ENCODE results near the gene BUB1B. TPM values are rescaled to one million over a fixed set of nuclear protein-coding genes. Genes with fewer than 3 reads are reported as not detected.

Gene BUB1B
- total and polyA plus RNA-seq, 9 of the 15 experiments (the other 6 are each of a cell fraction or from before 2014, with no cell fraction given) = 28.7 to 113 (median 82.2) TPM

DNA sequence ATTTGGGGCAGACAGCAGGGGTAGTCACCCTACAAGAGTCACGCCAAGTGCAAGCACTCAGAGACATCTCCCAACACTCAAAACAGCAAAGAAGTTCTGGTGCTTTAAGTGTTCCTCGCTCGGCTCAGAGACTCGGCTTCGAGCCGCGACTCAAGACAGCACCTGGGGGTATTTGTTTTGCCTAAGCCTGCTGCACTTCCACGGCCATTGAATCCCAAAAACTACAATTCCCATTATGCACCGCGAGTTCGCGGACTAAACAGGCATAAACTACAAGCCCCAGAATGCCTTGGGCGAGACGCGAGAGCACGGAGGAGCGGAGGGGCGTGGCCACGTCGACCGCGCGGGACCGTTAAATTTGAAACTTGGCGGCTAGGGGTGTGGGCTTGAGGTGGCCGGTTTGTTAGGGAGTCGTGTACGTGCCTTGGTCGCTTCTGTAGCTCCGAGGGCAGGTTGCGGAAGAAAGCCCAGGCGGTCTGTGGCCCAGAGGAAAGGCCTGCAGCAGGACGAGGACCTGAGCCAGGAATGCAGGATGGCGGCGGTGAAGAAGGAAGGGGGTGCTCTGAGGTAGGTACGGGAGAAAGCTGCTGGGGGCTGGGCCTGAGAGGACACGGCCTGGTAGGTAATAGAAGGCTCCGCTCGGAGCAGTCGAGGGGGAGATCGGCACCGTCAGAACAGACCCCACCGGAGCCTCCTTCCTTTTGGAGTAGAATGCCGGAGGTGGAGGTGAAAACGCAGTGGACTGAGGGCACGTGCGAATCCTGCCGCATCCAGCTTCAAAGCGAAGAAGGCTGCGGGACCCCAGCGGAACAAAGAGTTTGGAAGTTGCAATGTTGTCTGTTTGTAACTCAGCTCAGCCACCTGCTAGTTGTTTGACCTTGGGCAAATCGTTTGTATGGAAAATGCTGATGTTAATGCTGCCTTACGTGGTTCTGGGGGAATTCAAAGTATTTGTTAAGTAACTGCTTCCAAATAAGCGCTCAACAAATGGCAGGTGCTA lies at the start of gene BUB1B (continued):
- TF ChIP-seq TBP (optimal IDR thresholded peaks at IDR 0.05; ENCODE audit: low read depth, low read length) (peak; percentile 77), MEF2D (tag; conservative IDR thresholded peaks at IDR 0.05; ENCODE audit: low read depth) (no peak), TAF1 (IDR thresholded peaks at IDR 0.05; ENCODE audit: control insufficient read depth, extremely low read depth, insufficient read depth, low read length, severe bottlenecking) (peak; percentile 36), FOXA3 (CRISPR knock-in tag; conservative IDR thresholded peaks at IDR 0.05 in 1 of 2, IDR thresholded peaks at IDR 0.05 in 1 of 2) (no peak), ZNF717 (CRISPR knock-in tag; IDR thresholded peaks at IDR 0.05) (no peak), NBN (IDR thresholded peaks at IDR 0.05; ENCODE audit: low read depth) (0 out of 2 replicates have a peak, but pooled peaks have one; percentile 32), FOXM1 (IDR thresholded peaks at IDR 0.05; ENCODE audit: low read depth) (peak; percentile 97), FOXM1 (CRISPR knock-in tag; IDR thresholded peaks at IDR 0.05; ENCODE audit: low read depth) (0 out of 2 replicates have a peak, but pooled peaks have one; percentile 46), ZNF507 (tag; conservative IDR thresholded peaks at IDR 0.05) (no peak)
- TF ChIP-seq, protein P1, sequence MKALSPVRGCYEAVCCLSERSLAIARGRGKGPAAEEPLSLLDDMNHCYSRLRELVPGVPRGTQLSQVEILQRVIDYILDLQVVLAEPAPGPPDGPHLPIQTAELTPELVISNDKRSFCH (CRISPR knock-in tag; IDR thresholded peaks at IDR 0.05) = no peak
- TF ChIP-seq, protein P1 (tag; IDR thresholded peaks at IDR 0.05) = peak; percentile 49
- TF ChIP-seq, protein P2, sequence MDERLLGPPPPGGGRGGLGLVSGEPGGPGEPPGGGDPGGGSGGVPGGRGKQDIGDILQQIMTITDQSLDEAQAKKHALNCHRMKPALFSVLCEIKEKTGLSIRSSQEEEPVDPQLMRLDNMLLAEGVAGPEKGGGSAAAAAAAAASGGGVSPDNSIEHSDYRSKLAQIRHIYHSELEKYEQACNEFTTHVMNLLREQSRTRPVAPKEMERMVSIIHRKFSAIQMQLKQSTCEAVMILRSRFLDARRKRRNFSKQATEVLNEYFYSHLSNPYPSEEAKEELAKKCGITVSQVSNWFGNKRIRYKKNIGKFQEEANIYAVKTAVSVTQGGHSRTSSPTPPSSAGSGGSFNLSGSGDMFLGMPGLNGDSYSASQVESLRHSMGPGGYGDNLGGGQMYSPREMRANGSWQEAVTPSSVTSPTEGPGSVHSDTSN (CRISPR knock-in tag; IDR thresholded peaks at IDR 0.05; ENCODE audit: low read depth) = no peak
- TF ChIP-seq, protein P2 (tag; conservative IDR thresholded peaks at IDR 0.05; ENCODE audit: low read depth) = no peak
- TF ChIP-seq, protein P3, sequence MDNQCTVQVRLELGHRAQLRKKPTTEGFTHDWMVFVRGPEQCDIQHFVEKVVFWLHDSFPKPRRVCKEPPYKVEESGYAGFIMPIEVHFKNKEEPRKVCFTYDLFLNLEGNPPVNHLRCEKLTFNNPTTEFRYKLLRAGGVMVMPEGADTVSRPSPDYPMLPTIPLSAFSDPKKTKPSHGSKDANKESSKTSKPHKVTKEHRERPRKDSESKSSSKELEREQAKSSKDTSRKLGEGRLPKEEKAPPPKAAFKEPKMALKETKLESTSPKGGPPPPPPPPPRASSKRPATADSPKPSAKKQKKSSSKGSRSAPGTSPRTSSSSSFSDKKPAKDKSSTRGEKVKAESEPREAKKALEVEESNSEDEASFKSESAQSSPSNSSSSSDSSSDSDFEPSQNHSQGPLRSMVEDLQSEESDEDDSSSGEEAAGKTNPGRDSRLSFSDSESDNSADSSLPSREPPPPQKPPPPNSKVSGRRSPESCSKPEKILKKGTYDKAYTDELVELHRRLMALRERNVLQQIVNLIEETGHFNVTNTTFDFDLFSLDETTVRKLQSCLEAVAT (IDR thresholded peaks at IDR 0.05) = 0 out of 4 replicates have a peak, but pooled peaks of 1 of the 2 experiments have one; percentile 35

Data from K562 (cell line).